ENCODE measurements around the gene ANXA2R. TPM values are rescaled to one million over a fixed set of nuclear protein-coding genes. Genes with fewer than 3 reads are reported as not detected.

Gene ANXA2R
- total RNA-seq, 1 donor = 3.6 TPM

DNA sequence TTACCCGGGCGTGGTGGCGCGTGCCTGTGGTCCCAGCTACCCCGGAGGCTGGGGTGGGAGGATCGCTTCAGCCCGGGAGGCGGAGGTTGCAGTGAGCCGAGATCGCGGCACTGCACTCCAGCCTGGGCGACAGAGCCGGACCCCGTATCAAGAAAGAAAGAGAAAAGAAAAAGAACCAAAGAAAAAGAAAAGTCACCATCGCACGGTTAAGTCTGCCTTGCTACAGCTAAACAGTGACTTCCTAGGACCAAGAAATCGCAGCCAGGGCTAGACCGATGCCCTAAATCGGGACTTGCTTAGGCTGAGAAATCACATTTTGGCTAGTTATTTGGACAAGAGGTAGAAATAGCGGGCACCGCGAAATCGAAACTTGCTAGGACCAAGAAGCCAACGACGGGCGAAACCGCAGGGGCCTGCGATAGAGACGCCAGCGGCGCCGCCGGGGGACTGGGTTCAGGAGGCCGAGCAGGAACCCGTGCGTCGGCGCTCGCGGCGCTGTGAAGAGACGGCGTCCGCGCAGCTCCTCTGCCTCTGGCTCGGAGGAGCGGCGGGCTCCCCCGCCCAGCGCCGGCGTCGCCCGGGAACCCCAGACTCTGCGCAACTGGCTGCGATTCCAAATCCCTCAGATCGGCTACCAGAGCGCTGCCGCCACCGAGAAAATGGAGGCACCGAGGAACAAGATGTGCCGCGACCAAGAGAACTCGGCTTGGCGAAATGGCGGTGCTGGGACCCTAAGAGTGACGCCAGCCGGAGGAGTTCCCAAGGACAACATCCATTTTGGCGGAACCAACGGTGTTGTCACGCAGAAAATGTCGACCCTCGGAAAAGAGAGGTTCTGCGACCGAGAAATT is 26.1 kb upstream of the ANXA2R start:
- peak overlapping the region; percentile 98 for H3K27ac ChIP-seq (ENCODE audit: low read depth, low read length)
- peaks cover 86% of the 10 kb centered on the region for H3K79me2 ChIP-seq (ENCODE audit: insufficient read depth, low read length)

GRCh38 chr5:43065387-43065947 is 25.3 kb upstream of the ANXA2R start:
- Histone ChIP-seq H3K79me2 (ENCODE audit: insufficient read depth, low read length) (peaks cover 86% of the 10 kb centered on the region), H2AFZ (ENCODE audit: low read length) (peak overlapping the region; percentile 93)

More for the DNA sequence above, 26.1 kb upstream of the ANXA2R start:
- Histone ChIP-seq H3K27me3 (ENCODE audit: insufficient read depth, low read length) (no peaks in the 10 kb centered on the region), H3K36me3 (ENCODE audit: insufficient read depth, low read length) (peaks cover 8% of the 10 kb centered on the region), H4K20me1 (ENCODE audit: insufficient read depth, low read length) (peaks cover 3% of the 10 kb centered on the region), H3K4me3 (ENCODE audit: insufficient read depth, low read length) (peak overlapping the region; percentile 94), H3K9me3 (ENCODE audit: low read depth, low read length) (no peaks in the 10 kb centered on the region), H3K4me1 (ENCODE audit: insufficient read depth, low read length) (peaks cover 35% of the 10 kb centered on the region), H2AFZ (ENCODE audit: low read length) (peak overlapping the region; percentile 93), H3K4me2 (ENCODE audit: insufficient read depth, low read length) (peak overlapping the region; percentile 82)
- DNase-seq (ENCODE audit: insufficient read length, low spot score, missing footprints) = peak; percentile 58
- TF ChIP-seq CTCF (IDR thresholded peaks at IDR 0.05; ENCODE audit: extremely low read depth, low read depth, low read length) = no peak

GRCh38 chr5:43063721-43064171 is 23.6 kb upstream of the ANXA2R start:
- Histone ChIP-seq H3K9me3 (ENCODE audit: low read depth, low read length) (no peaks in the 10 kb centered on the region), H3K4me3 (ENCODE audit: insufficient read depth, low read length) (peak overlapping the region; percentile 48), H3K79me2 (ENCODE audit: insufficient read depth, low read length) (peaks cover 78% of the 10 kb centered on the region), H3K4me1 (ENCODE audit: insufficient read depth, low read length) (peaks cover 33% of the 10 kb centered on the region), H3K27me3 (ENCODE audit: insufficient read depth, low read length) (no peaks in the 10 kb centered on the region), H3K36me3 (ENCODE audit: insufficient read depth, low read length) (no peaks in the 10 kb centered on the region), H3K4me2 (ENCODE audit: insufficient read depth, low read length) (peak overlapping the region; percentile 82), H4K20me1 (ENCODE audit: insufficient read depth, low read length) (no peaks in the 10 kb centered on the region), H2AFZ (ENCODE audit: low read length) (peak overlapping the region; percentile 43), H3K27ac (ENCODE audit: low read depth, low read length) (peak overlapping the region; percentile 98)
- peak; percentile 60 for DNase-seq (ENCODE audit: insufficient read length, low spot score, missing footprints)
- TF ChIP-seq CTCF (IDR thresholded peaks at IDR 0.05; ENCODE audit: extremely low read depth, low read depth, low read length) = no peak

More at GRCh38 chr5:43065387-43065947, 25.3 kb upstream of the ANXA2R start:
- Histone ChIP-seq H3K27ac (ENCODE audit: low read depth, low read length) (peak overlapping the region; percentile 98), H4K20me1 (ENCODE audit: insufficient read depth, low read length) (peaks cover 3% of the 10 kb centered on the region), H3K4me2 (ENCODE audit: insufficient read depth, low read length) (peak overlapping the region; percentile 82), H3K4me3 (ENCODE audit: insufficient read depth, low read length) (peak overlapping the region; percentile 94), H3K9me3 (ENCODE audit: low read depth, low read length) (no peaks in the 10 kb centered on the region), H3K27me3 (ENCODE audit: insufficient read depth, low read length) (no peaks in the 10 kb centered on the region), H3K36me3 (ENCODE audit: insufficient read depth, low read length) (peaks cover 1% of the 10 kb centered on the region), H3K4me1 (ENCODE audit: insufficient read depth, low read length) (peaks cover 38% of the 10 kb centered on the region)
- no peak for DNase-seq (ENCODE audit: insufficient read length, low spot score, missing footprints)
- no peak for TF ChIP-seq CTCF (IDR thresholded peaks at IDR 0.05; ENCODE audit: extremely low read depth, low read depth, low read length)
